ENCODE measurements around the gene SASH3.

- TF ChIP-seq CTCF (conservative IDR thresholded peaks at IDR 0.05) = no peak
- no peak for TF ChIP-seq ZFX (IDR thresholded peaks at IDR 0.05)
Observed at GRCh38 chrX:129790808-129791207, 11.1 kb downstream of the SASH3 start.

Measured in C4-2B (cell line).